Panc1 (cell line): ENCODE data around the gene METTL21C.

Source experiments
- CTCF ChIP-seq: fragments of 450-650 bp; IDR thresholded peaks from 2 replicates; pipeline ENCODE4 v1.5.1; 2017; ENCODE audit warnings: mild to moderate bottlenecking
- POLR2AphosphoS5 ChIP-seq: IDR thresholded peaks from 2 replicates; pipeline ENCODE4 v1.6.1; 2012; ENCODE audit warnings: mild to moderate bottlenecking, low read depth, low read length, moderate library complexity
- REST ChIP-seq, 2 experiments: IDR thresholded peaks; 2 replicates each; pipeline ENCODE4 v1.6.1; 2011 to 2012; ENCODE audit warnings: low read depth in 2 of 2, control low read depth in 1 of 2, low read length in 1 of 2, mild to moderate bottlenecking in 1 of 2, moderate library complexity in 1 of 2; ENCODE audit not compliant: insufficient read depth in 1 of 2
- SIN3A ChIP-seq: IDR thresholded peaks from 2 replicates; pipeline ENCODE4 v1.6.1; 2012; ENCODE audit warnings: low read depth, mild to moderate bottlenecking, low read length, moderate library complexity, borderline replicate concordance; ENCODE audit not compliant: insufficient read depth
- TCF7L2 ChIP-seq: IDR thresholded peaks from 2 replicates; pipeline ENCODE4 v1.6.1; 2011; ENCODE audit warnings: mild to moderate bottlenecking, low read depth, low read length, inconsistent platforms

- TF ChIP-seq CTCF (no peak), POLR2AphosphoS5 (no peak), SIN3A (no peak), REST (IDR thresholded peaks at IDR 0.05; ENCODE audit: insufficient read depth in 1 of 2, low read depth in 2 of 2, low read length in 1 of 2) (no peak), TCF7L2 (no peak)
Observed at GRCh38 chr13:102742101-102742500, 47.3 kb upstream of the METTL21C start.
